Motor neuron (in vitro differentiated cells): ENCODE data around the gene TC2N. TPM values are rescaled to one million over a fixed set of nuclear protein-coding genes. Genes with fewer than 3 reads are reported as not detected.
A peak's percentile ranks its signal among the peaks of the same experiment; 100 is the strongest.
"Not testable (repeated sequence)": the region's sequence is repeated elsewhere in the genome, so short reads cannot be mapped to it uniquely, and the experiment has no call there.

Experiments used
- ATAC-seq, 8 experiments: fragments of 200-7000 bp; cut with Tn5 transposase; replicated peaks in 6 of 8; 2 replicates each; pipeline ENCODE4 v1.8.0; 2021; ENCODE audit warnings: mild to moderate bottlenecking in 8 of 8, moderate library complexity in 8 of 8
- H3K27ac ChIP-seq, 2 donors: fragments of 250-450 bp; sonication (Bioruptor Pico); 2 replicates each; pipeline ENCODE4 v1.9.0; 2021; ENCODE audit warnings: antibody characterized with exemption in 2 of 2, mild to moderate bottlenecking in 2 of 2, moderate library complexity in 1 of 2
- H3K4me1 ChIP-seq, 2 donors: fragments of 250-450 bp; sonication (Bioruptor Pico); replicated peaks in 1 of 2; 2 replicates each; pipeline ENCODE4 v1.6.1; 2021; ENCODE audit warnings: antibody characterized with exemption in 2 of 2, mild to moderate bottlenecking in 2 of 2, moderate library complexity in 1 of 2
- H3K4me3 ChIP-seq, 5 donors: fragments of 250-450 bp; sonication (Bioruptor Pico); 2 replicates each; pipeline ENCODE4 v1.9.0; 2021; ENCODE audit warnings: antibody characterized with exemption in 5 of 5, mild to moderate bottlenecking in 5 of 5, moderate library complexity in 4 of 5
- WGBS, 10 experiments: fragments of 450-650 bp; shearing (Covaris generic); methylation state at CpG; one replicate each; pipeline ENCODE4 v1.0.0; 2022; 5-methylcytosine and 5-hydroxymethylcytosine counted together
- in situ Hi-C, 9 experiments: fragments of 400-800 bp; cut with MboI; loops; one replicate each; pipeline ENCODE4 v1.15.0; 2021; ENCODE audit warnings: low sequenced_read_pairs in 9 of 9, low pct_unique_long_range_greater_than_20kb in 2 of 9; ENCODE audit not compliant: unreplicated experiment in 9 of 9
- total RNA-seq, 8 experiments: library from RNA; unstranded; fragments of 300-600 nt; gene quantifications; 2 replicates each; pipeline versions ENCODE4 v1.2.3 to v1.2.4, GENCODE V29; 2022

TC2N gene
- total RNA-seq, 8 experiments from 2014 or later, result 0.10 to 81.1 (median 1.2) TPM

- 70 to 100% (median 98%) methylated on average over 1 to 5 of the region's 5 CpGs for WGBS, 10 experiments
- ATAC-seq, result no peak
- no peak overlapping the region for H3K27ac ChIP-seq
- no peak overlapping the region for H3K4me3 ChIP-seq
- H3K4me1 ChIP-seq, result peaks cover 4 to 8% of the 10 kb centered on the region in 2 donors
- in situ Hi-C loops, result no loop called here
Measured at GRCh38 chr14:91898372-91898771, 31.0 kb upstream of the TC2N start.

GRCh38 chr14:91897716-91898115, 30.4 kb upstream of the TC2N start:
- H3K4me3 ChIP-seq, in situ Hi-C loops, H3K27ac ChIP-seq, ATAC-seq, H3K4me1 ChIP-seq: not testable (repeated sequence)
- WGBS, 10 experiments, result 80 to 100% (median 94%) methylated on average over 1 to 4 of the region's 5 CpGs; no CpG with 5 or more reads in 2 of the 10 experiments

- Histone ChIP-seq H3K27ac (no peak overlapping the region), H3K4me1 (peaks cover 4 to 8% of the 10 kb centered on the region in 2 donors), H3K4me3 (no peak overlapping the region)
- ATAC-seq, result peak in 7 of 8 experiments; percentile 25 to 91 (median 81)
- WGBS, 10 experiments, result 0 to 65% (median 21%) methylated on average over 1 to 8 of the region's 10 CpGs; no CpG with 5 or more reads in 1 of the 10 experiments
- in situ Hi-C loops, result no loop called here
Measured at GRCh38 chr14:91897106-91897701, 29.9 kb upstream of the TC2N start.

- in situ Hi-C loops, result no loop called here
- no peak overlapping the region for H3K4me3 ChIP-seq
- 92 to 100% (median 100%) methylated on average over 1 to 3 of the region's 4 CpGs; no CpG with 5 or more reads in 2 of the 10 experiments for WGBS, 10 experiments
- peaks cover 4 to 8% of the 10 kb centered on the region in 2 donors for H3K4me1 ChIP-seq
- no peak for ATAC-seq
- H3K27ac ChIP-seq, result no peak overlapping the region
Measured at GRCh38 chr14:91896419-91896818, 29.1 kb upstream of the TC2N start.

- in situ Hi-C loops, result no loop called here
- no peak overlapping the region for H3K4me3 ChIP-seq
- peaks cover 4 to 8% of the 10 kb centered on the region in 2 donors for H3K4me1 ChIP-seq
- no peak overlapping the region for H3K27ac ChIP-seq
- ATAC-seq, result peak in 3 of 8 experiments; percentile 41 to 91 (median 90)
- WGBS, 10 experiments, result 74 to 100% (median 94%) methylated on average over 1 to 3 of the region's 4 CpGs; no CpG with 5 or more reads in 2 of the 10 experiments
Measured at GRCh38 chr14:91893669-91894068, 26.3 kb upstream of the TC2N start.

GRCh38 chr14:91893007-91893406, 25.7 kb upstream of the TC2N start:
- H3K4me1 ChIP-seq, result peaks cover 4 to 8% of the 10 kb centered on the region in 2 donors
- 0 to 38% (median 19%) methylated on average over 1 to 5 of the region's 7 CpGs; no CpG with 5 or more reads in 2 of the 10 experiments for WGBS, 10 experiments

GRCh38 chr14:91891721-91892220, 24.4 kb upstream of the TC2N start:
- no peak overlapping the region for H3K27ac ChIP-seq
- no peaks in the 10 kb centered on the region for H3K4me1 ChIP-seq
- ATAC-seq, result no peak
- in situ Hi-C loops, result no loop called here
- 50 to 100% (median 98%) methylated on average over 1 to 3 of the region's 3 CpGs; no CpG with 5 or more reads in 3 of the 10 experiments for WGBS, 10 experiments
- no peak overlapping the region for H3K4me3 ChIP-seq

More at GRCh38 chr14:91893007-91893406, 25.7 kb upstream of the TC2N start:
- Histone ChIP-seq H3K27ac (no peak overlapping the region), H3K4me3 (no peak overlapping the region)
- in situ Hi-C loops, result no loop called here
- ATAC-seq, result peak in 2 of 8 experiments; percentile 32 to 73

GRCh38 chr14:91891101-91891500, 23.8 kb upstream of the TC2N start:
- H3K27ac ChIP-seq, result no peak overlapping the region
- H3K4me3 ChIP-seq, result no peak overlapping the region
- in situ Hi-C loops, result no loop called here
- H3K4me1 ChIP-seq, result no peaks in the 10 kb centered on the region
- ATAC-seq, result no peak
- WGBS, 10 experiments, result 70 to 100% (median 84%) methylated on average over 2 to 5 of the region's 5 CpGs; no CpG with 5 or more reads in 2 of the 10 experiments

- no peaks in the 10 kb centered on the region for H3K4me1 ChIP-seq
- in situ Hi-C loops, result no loop called here
- H3K27ac ChIP-seq, result no peak overlapping the region
- no peak for ATAC-seq
- no peak overlapping the region for H3K4me3 ChIP-seq
- WGBS, 10 experiments, result 44 to 100% (median 83%) methylated on average over 1 to 3 of the region's 5 CpGs; no CpG with 5 or more reads in 3 of the 10 experiments
Measured at GRCh38 chr14:91890291-91890749, 23.0 kb upstream of the TC2N start.

GRCh38 chr14:91889477-91890211, 22.3 kb upstream of the TC2N start:
- no peak for ATAC-seq
- in situ Hi-C loops, result no loop called here

GRCh38 chr14:91888641-91889476, 21.5 kb upstream of the TC2N start:
- H3K27ac ChIP-seq, result no peak overlapping the region
- peaks cover 0 to under 1% of the 10 kb centered on the region in 2 donors for H3K4me1 ChIP-seq
- no peak for ATAC-seq

More at GRCh38 chr14:91889477-91890211, 22.3 kb upstream of the TC2N start:
- Histone ChIP-seq H3K4me3 (no peak overlapping the region), H3K27ac (no peak overlapping the region), H3K4me1 (no peaks in the 10 kb centered on the region)
- WGBS, 10 experiments, result 48 to 100% (median 83%) methylated on average over 1 to 9 of the region's 13 CpGs; no CpG with 5 or more reads in 3 of the 10 experiments

GRCh38 chr14:91886961-91887360, 19.6 kb upstream of the TC2N start:
- 80 to 100% (median 94%) methylated on average over 1 to 8 of the region's 8 CpGs; no CpG with 5 or more reads in 5 of the 10 experiments for WGBS, 10 experiments
- ATAC-seq, result no peak
- no peak overlapping the region for H3K4me3 ChIP-seq
- H3K27ac ChIP-seq, result no peak overlapping the region
- H3K4me1 ChIP-seq, result peaks cover 0 to 5% of the 10 kb centered on the region in 2 donors
- in situ Hi-C loops, result no loop called here

More at GRCh38 chr14:91888641-91889476, 21.5 kb upstream of the TC2N start:
- no peak overlapping the region for H3K4me3 ChIP-seq
- 60 to 100% (median 82%) methylated on average over 1 to 4 of the region's 10 CpGs; no CpG with 5 or more reads in 1 of the 10 experiments for WGBS, 10 experiments
- in situ Hi-C loops, result no loop called here
